ENCODE data around the gene ARPC1A. TPM values are rescaled to one million over a fixed set of nuclear protein-coding genes. Genes with fewer than 3 reads are reported as not detected.
"Not testable (repeated sequence)": the region's sequence is repeated elsewhere in the genome, so short reads cannot be mapped to it uniquely, and the experiment has no call there.

Gene ARPC1A
- total RNA-seq, 1 donor: 132 TPM

DNA sequence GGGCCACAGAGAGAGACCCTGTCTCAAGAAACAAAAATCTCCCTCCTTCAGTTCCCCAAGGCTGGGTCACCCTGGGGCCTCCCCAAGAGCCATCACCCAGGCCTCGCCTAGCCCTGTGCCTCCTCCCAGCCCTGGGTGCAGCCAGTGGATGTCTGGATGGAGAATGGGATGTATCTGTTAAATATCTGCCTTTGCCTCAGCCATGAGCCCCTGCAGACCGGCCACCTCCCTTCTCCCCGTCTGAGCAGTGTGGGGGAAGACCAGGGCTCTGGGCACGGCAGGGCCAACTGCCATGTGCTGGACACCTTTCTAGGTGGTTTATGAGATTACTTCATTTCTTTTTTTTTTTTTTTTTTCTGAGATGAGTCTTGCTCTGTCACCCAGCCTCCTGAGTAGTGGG lies 58.8 kb downstream of the ARPC1A start:
- Histone ChIP-seq H3K27ac (ENCODE audit: low read depth, low read length) (no peak overlapping the region), H3K4me3 (ENCODE audit: insufficient read depth, low read length) (no peak overlapping the region), H2AFZ (ENCODE audit: low read length) (no peak overlapping the region), H3K4me1 (ENCODE audit: insufficient read depth, low read length) (peaks cover 17% of the 10 kb centered on the region), H3K4me2 (ENCODE audit: insufficient read depth, low read length) (no peak overlapping the region), H3K27me3 (ENCODE audit: insufficient read depth, low read length) (no peaks in the 10 kb centered on the region), H3K36me3 (ENCODE audit: insufficient read depth, low read length) (peaks cover 51% of the 10 kb centered on the region), H4K20me1 (ENCODE audit: insufficient read depth, low read length) (peaks cover 55% of the 10 kb centered on the region), H3K9me3 (ENCODE audit: low read depth, low read length) (no peaks in the 10 kb centered on the region), H3K79me2 (ENCODE audit: insufficient read depth, low read length) (peaks cover 60% of the 10 kb centered on the region)
- TF ChIP-seq, protein P1, sequence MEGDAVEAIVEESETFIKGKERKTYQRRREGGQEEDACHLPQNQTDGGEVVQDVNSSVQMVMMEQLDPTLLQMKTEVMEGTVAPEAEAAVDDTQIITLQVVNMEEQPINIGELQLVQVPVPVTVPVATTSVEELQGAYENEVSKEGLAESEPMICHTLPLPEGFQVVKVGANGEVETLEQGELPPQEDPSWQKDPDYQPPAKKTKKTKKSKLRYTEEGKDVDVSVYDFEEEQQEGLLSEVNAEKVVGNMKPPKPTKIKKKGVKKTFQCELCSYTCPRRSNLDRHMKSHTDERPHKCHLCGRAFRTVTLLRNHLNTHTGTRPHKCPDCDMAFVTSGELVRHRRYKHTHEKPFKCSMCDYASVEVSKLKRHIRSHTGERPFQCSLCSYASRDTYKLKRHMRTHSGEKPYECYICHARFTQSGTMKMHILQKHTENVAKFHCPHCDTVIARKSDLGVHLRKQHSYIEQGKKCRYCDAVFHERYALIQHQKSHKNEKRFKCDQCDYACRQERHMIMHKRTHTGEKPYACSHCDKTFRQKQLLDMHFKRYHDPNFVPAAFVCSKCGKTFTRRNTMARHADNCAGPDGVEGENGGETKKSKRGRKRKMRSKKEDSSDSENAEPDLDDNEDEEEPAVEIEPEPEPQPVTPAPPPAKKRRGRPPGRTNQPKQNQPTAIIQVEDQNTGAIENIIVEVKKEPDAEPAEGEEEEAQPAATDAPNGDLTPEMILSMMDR (IDR thresholded peaks at IDR 0.05; ENCODE audit: extremely low read depth, low read depth, low read length): no peak
- no peak for DNase-seq (ENCODE audit: insufficient read length, low spot score, missing footprints)

DNA sequence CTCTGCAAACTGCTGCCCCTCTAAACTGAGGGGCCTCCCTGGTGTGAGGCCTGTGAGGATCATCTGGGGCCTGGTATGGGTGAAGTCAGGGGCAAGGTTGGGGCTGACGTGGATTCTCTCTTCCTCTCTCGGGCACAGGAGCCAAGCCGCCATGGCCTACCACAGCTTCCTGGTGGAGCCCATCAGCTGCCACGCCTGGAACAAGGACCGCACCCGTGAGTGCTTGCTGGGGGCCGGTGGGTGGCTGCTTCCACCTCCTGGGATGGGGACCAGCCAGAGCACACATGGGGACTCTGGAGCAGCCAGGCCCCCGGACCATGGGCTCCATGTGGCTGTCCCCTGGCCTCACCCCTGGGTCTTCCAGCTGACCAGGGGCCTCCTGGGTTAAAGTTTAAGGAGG lies 59.9 kb downstream of the ARPC1A start:
- H2AFZ ChIP-seq (ENCODE audit: low read length): no peak overlapping the region
- H3K36me3 ChIP-seq (ENCODE audit: insufficient read depth, low read length): peaks cover 58% of the 10 kb centered on the region
- peaks cover 52% of the 10 kb centered on the region for H3K79me2 ChIP-seq (ENCODE audit: insufficient read depth, low read length)
- TF ChIP-seq, protein P1 (IDR thresholded peaks at IDR 0.05; ENCODE audit: extremely low read depth, low read depth, low read length): no peak
- peaks cover 45% of the 10 kb centered on the region for H4K20me1 ChIP-seq (ENCODE audit: insufficient read depth, low read length)
- H3K27me3 ChIP-seq (ENCODE audit: insufficient read depth, low read length): no peaks in the 10 kb centered on the region
- no peak overlapping the region for H3K4me2 ChIP-seq (ENCODE audit: insufficient read depth, low read length)
- peak; percentile 61 for DNase-seq (ENCODE audit: insufficient read length, low spot score, missing footprints)
- no peak overlapping the region for H3K27ac ChIP-seq (ENCODE audit: low read depth, low read length)
- peaks cover 6% of the 10 kb centered on the region for H3K4me1 ChIP-seq (ENCODE audit: insufficient read depth, low read length)
- H3K4me3 ChIP-seq (ENCODE audit: insufficient read depth, low read length): no peak overlapping the region
- no peaks in the 10 kb centered on the region for H3K9me3 ChIP-seq (ENCODE audit: low read depth, low read length)

DNA sequence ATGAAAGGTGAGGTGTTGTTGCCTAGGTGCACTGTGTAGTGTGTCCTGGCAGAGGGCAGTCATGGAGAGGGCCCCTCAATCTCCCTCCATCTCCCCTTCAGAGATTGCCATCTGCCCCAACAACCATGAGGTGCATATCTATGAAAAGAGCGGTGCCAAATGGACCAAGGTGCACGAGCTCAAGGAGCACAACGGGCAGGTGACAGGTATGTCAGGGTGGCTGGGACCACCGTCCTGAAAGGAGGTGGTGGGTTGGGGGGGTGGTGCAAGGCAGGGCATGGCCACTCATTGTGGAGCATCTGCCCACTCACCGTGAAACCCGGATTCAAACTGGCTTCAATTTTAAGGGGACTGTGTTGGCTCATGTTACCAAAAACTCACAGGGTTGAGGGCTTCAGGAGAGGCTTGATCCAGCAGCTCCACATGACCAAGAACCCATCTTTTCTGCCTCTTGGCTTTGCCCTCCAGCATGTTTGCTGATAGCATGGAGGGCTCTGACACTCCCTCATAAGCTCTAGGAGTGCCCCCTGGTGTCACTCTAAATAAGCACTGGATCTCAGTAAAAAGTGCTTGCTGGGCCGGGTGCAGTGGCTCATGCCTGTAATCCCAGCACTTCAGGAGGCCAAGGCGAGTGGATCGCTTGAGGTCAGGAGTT lies 61.0 kb downstream of the ARPC1A start:
- H3K4me2 ChIP-seq (ENCODE audit: insufficient read depth, low read length): no peak overlapping the region
- H3K36me3 ChIP-seq (ENCODE audit: insufficient read depth, low read length): peaks cover 58% of the 10 kb centered on the region
- H4K20me1 ChIP-seq (ENCODE audit: insufficient read depth, low read length): peaks cover 38% of the 10 kb centered on the region
- no peak overlapping the region for H3K27ac ChIP-seq (ENCODE audit: low read depth, low read length)
- peak; percentile 86 for DNase-seq (ENCODE audit: insufficient read length, low spot score, missing footprints)
- no peaks in the 10 kb centered on the region for H3K27me3 ChIP-seq (ENCODE audit: insufficient read depth, low read length)
- H3K9me3 ChIP-seq (ENCODE audit: low read depth, low read length): no peaks in the 10 kb centered on the region
- peaks cover 46% of the 10 kb centered on the region for H3K79me2 ChIP-seq (ENCODE audit: insufficient read depth, low read length)
- no peak overlapping the region for H3K4me3 ChIP-seq (ENCODE audit: insufficient read depth, low read length)
- H3K4me1 ChIP-seq (ENCODE audit: insufficient read depth, low read length): no peaks in the 10 kb centered on the region
- H2AFZ ChIP-seq (ENCODE audit: low read length): no peak overlapping the region
- TF ChIP-seq, protein P1 (IDR thresholded peaks at IDR 0.05; ENCODE audit: extremely low read depth, low read depth, low read length): peak; percentile 29

DNA sequence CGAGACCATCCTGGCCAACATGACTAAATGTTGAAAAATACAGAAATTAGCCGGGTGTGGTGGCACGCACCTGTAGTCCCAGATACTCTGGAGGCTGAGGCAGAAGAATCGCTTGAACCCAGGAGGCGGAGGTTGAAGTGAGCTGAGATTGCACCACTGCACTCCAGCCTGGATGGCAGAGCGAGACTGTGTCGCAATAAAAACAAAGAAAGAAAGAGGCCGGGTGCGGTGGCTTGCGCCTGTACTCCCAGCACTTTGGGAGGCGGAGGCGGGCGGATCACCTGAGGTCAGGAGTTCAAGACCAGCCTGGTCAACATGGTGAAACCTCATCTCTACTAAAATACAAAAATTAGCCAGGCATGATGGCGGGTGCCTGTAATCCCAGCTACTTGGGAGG lies 61.5 kb downstream of the ARPC1A start:
- not testable (repeated sequence) for H3K4me1 ChIP-seq (ENCODE audit: insufficient read depth, low read length); DNase-seq (ENCODE audit: insufficient read length, low spot score, missing footprints)
- peaks cover 45% of the 10 kb centered on the region for H3K79me2 ChIP-seq (ENCODE audit: insufficient read depth, low read length)

More for the DNA sequence above, 61.5 kb downstream of the ARPC1A start:
- not testable (repeated sequence) for H3K27ac ChIP-seq (ENCODE audit: low read depth, low read length); H3K4me3 ChIP-seq (ENCODE audit: insufficient read depth, low read length); H2AFZ ChIP-seq (ENCODE audit: low read length); H3K4me2 ChIP-seq (ENCODE audit: insufficient read depth, low read length); H3K27me3 ChIP-seq (ENCODE audit: insufficient read depth, low read length); H3K9me3 ChIP-seq (ENCODE audit: low read depth, low read length)
- Histone ChIP-seq H4K20me1 (ENCODE audit: insufficient read depth, low read length) (peaks cover 39% of the 10 kb centered on the region), H3K36me3 (ENCODE audit: insufficient read depth, low read length) (peaks cover 57% of the 10 kb centered on the region)
